B cell (primary cell): ENCODE data around the gene ABHD17B. TPM values are rescaled to one million over a fixed set of nuclear protein-coding genes. Genes with fewer than 3 reads are reported as not detected.

ENCODE experiments used
- ATAC-seq: fragments of 200-7000 bp; cut with Tn5 transposase; one replicate; pipeline ENCODE4 v1.10.0; 2021; ENCODE audit warnings: low read depth, mild to moderate bottlenecking, moderate number of reproducible peaks, moderate library complexity
- CTCF ChIA-PET: fragments of 350-600 bp; sonication (Branson Sonifier 250); formaldehyde crosslinking; loops from one replicate; lab custom pipeline; 2021; ENCODE audit warnings: antibody characterized with exemption, inconsistent platforms; lab: Charles Lee
- POLR2A ChIA-PET: fragments of 350-600 bp; sonication (Branson Sonifier 250); formaldehyde crosslinking; loops from one replicate; lab custom pipeline; 2021; ENCODE audit warnings: antibody characterized with exemption; lab: Charles Lee
- DNase-seq: peaks from one replicate; pipeline ENCODE4 v3.0.0; 2013
- H2AFZ ChIP-seq: 2 replicates; pipeline ENCODE4 v1.6.1; 2012; ENCODE audit warnings: mild to moderate bottlenecking, low read depth, low read length; ENCODE audit not compliant: insufficient read depth, poor library complexity, severe bottlenecking
- H3K27ac ChIP-seq, 2 donors: 1 replicate in 1 of 2; 2 replicates in 1 of 2; pipeline ENCODE4 v1.5.1; 2012 to 2013; ENCODE audit warnings: low read length in 2 of 2, mild to moderate bottlenecking in 2 of 2, moderate library complexity in 1 of 2
- H3K27me3 ChIP-seq, 4 experiments: fragments of 200-600 bp in 1 of 4; sonication (generic) in 1 of 4; replicated peaks in 1 of 4; 1 replicate in 2 of 4; 2 replicates in 2 of 4; pipeline versions ENCODE4 v1.6.1 to v1.7.0; 2013 to 2016; ENCODE audit warnings: low read length in 3 of 4, mild to moderate bottlenecking in 2 of 4, mixed read lengths in 1 of 4, moderate library complexity in 1 of 4; ENCODE audit not compliant: insufficient read depth in 4 of 4, control insufficient read depth in 3 of 4; ENCODE audit errors: control extremely low read depth in 1 of 4
- H3K36me3 ChIP-seq, 2 experiments: replicated peaks in 1 of 2; 1 replicate in 1 of 2; 2 replicates in 1 of 2; pipeline versions ENCODE4 v1.6.1 to v1.7.1; 2013; ENCODE audit warnings: low read length in 1 of 2; ENCODE audit not compliant: insufficient read depth in 2 of 2, control insufficient read depth in 1 of 2; ENCODE audit errors: control extremely low read depth in 1 of 2, extremely low read depth in 1 of 2
- H3K4me1 ChIP-seq, 2 donors: fragments of 200-600 bp in 1 of 2; sonication (generic) in 1 of 2; 1 replicate in 1 of 2; 2 replicates in 1 of 2; pipeline versions ENCODE4 v1.5.1 to v1.6.1; 2013 to 2017; ENCODE audit warnings: low read length in 2 of 2; ENCODE audit not compliant: control insufficient read depth in 2 of 2, insufficient read depth in 2 of 2
- H3K4me2 ChIP-seq: replicated peaks from 2 replicates; pipeline ENCODE3; 2012; ENCODE audit warnings: mild to moderate bottlenecking, low read depth, low read length; ENCODE audit not compliant: poor library complexity, severe bottlenecking
- H3K4me3 ChIP-seq, 5 experiments: fragments of 200-600 bp in 1 of 5; sonication (generic) in 1 of 5; 1 replicate in 3 of 5; 2 replicates in 2 of 5; pipeline versions ENCODE4 v1.5.1 to v1.7.0; 2011 to 2016; ENCODE audit warnings: low read length in 4 of 5, mild to moderate bottlenecking in 4 of 5, low read depth in 2 of 5, control low read depth in 1 of 5, moderate library complexity in 1 of 5; ENCODE audit not compliant: insufficient read depth in 1 of 5; ENCODE audit errors: control extremely low read depth in 1 of 5, extremely low read depth in 1 of 5
- H3K79me2 ChIP-seq: fragments of 200-600 bp; sonication (generic); one replicate; pipeline ENCODE4 v1.6.0; 2016; ENCODE audit warnings: low read length; ENCODE audit not compliant: control insufficient read depth, insufficient read depth
- H3K9ac ChIP-seq: fragments of 200-600 bp; sonication (generic); 2 replicates; pipeline ENCODE4 v1.6.1; 2017; ENCODE audit warnings: mild to moderate bottlenecking, low read length, moderate library complexity
- H3K9me3 ChIP-seq, 3 donors: one replicate each; pipeline versions ENCODE4 v1.6.1 to v1.7.1; 2013; ENCODE audit warnings: low read length in 2 of 3; ENCODE audit not compliant: control insufficient read depth in 2 of 3, insufficient read depth in 1 of 3; ENCODE audit errors: control extremely low read depth in 1 of 3
- H4K20me1 ChIP-seq: 2 replicates; pipeline ENCODE4 v1.6.0; 2012; ENCODE audit warnings: mild to moderate bottlenecking, low read length; ENCODE audit not compliant: insufficient read depth, control insufficient read depth, poor library complexity, severe bottlenecking
- H3K27ac Mint-ChIP-seq: one replicate; pipeline ENCODE4 v1.8.0; 2021; ENCODE audit warnings: mixed read lengths
- H3K27me3 Mint-ChIP-seq: one replicate; pipeline ENCODE4 v1.8.0; 2021; ENCODE audit warnings: mixed read lengths
- H3K4me1 Mint-ChIP-seq: one replicate; pipeline ENCODE4 v1.8.0; 2021; ENCODE audit warnings: mixed read lengths
- H3K4me3 Mint-ChIP-seq: one replicate; pipeline ENCODE4 v1.8.0; 2021; ENCODE audit warnings: mixed read lengths
- H3K9me3 Mint-ChIP-seq: one replicate; pipeline ENCODE4 v1.8.0; 2022; ENCODE audit warnings: mixed read lengths; ENCODE audit not compliant: insufficient read depth
- EZH2 ChIP-seq: IDR thresholded peaks from 2 replicates; pipeline ENCODE4 v1.6.1; 2012; ENCODE audit warnings: borderline replicate concordance, low read depth, mild to moderate bottlenecking, moderate library complexity, low read length; ENCODE audit not compliant: insufficient read depth, poor library complexity, severe bottlenecking
- intact Hi-C: fragments of 100-400 bp; cut with micrococcal nuclease; formaldehyde crosslinking; loops from one replicate; pipeline ENCODE4 v1.10.0; 2022
- polyA plus RNA-seq: library from polyadenylated mRNA; depleted of rRNA; stranded (reverse); fragments of >200 nt; gene quantifications from 2 replicates; pipeline ENCODE4 v1.2.3, GENCODE V29; 2012
- total RNA-seq, 2 donors: library from RNA; stranded (reverse); fragments of 120-200 nt in 1 of 2; gene quantifications; 1 replicate in 1 of 2; 2 replicates in 1 of 2; pipeline versions ENCODE4 v1.2.3 to v1.2.4, GENCODE V29; 2013 to 2022
- TF ChIP-seq, protein P1 (sequence below): fragments of 200-600 bp; IDR thresholded peaks from one replicate; pipeline ENCODE4 v1.8.0; 2022; ENCODE audit warnings: antibody characterized with exemption, mild to moderate bottlenecking

The ABHD17B gene
- total and polyA plus RNA-seq, 2 donors (not counting 1 experiment from before 2014, with no cell fraction given), result 11.3 to 24.4 TPM

DNA sequence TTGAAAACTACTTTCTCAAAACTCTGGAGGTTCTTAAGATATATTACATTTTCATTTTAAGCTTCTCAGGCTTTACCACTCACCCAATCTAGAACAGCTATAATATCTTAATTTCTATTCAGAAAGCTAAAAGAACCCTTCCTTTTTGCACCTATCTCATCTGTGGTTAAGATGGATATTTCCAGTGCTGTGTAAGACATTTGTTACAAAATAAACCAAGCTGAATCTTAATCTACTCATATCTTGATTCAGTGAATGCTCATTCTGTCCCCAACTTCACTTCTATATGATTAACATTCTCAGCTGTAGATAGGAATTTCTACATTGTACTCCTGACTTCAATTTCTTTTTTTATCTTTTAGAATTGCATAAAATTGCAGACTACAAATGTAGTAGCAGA is 15.0 kb downstream of the ABHD17B start:
- DNase-seq (no peak), ATAC-seq (no peak)
- Histone ChIP-seq H3K9ac (no peak overlapping the region), H3K36me3 (no peaks in the 10 kb centered on the region), H3K9me3 (no peaks in the 10 kb centered on the region), H3K4me1 (peaks cover 66 to 79% of the 10 kb centered on the region in 2 donors), H3K27me3 (no peaks in the 10 kb centered on the region), H3K27ac (peak overlapping the region in 1 of 2 donors; percentile 69), H2AFZ (no peak overlapping the region), H3K4me2 (peak overlapping the region; percentile 58), H3K4me3 (no peak overlapping the region), H3K79me2 (peaks cover 99% of the 10 kb centered on the region), H4K20me1 (peaks cover 7% of the 10 kb centered on the region)
- Mint-ChIP-seq H3K4me1 (peaks cover 76% of the 10 kb centered on the region), H3K9me3 (no peaks in the 10 kb centered on the region), H3K4me3 (no peak overlapping the region), H3K27ac (no peak overlapping the region), H3K27me3 (no peaks in the 10 kb centered on the region)
- TF ChIP-seq, protein P1, sequence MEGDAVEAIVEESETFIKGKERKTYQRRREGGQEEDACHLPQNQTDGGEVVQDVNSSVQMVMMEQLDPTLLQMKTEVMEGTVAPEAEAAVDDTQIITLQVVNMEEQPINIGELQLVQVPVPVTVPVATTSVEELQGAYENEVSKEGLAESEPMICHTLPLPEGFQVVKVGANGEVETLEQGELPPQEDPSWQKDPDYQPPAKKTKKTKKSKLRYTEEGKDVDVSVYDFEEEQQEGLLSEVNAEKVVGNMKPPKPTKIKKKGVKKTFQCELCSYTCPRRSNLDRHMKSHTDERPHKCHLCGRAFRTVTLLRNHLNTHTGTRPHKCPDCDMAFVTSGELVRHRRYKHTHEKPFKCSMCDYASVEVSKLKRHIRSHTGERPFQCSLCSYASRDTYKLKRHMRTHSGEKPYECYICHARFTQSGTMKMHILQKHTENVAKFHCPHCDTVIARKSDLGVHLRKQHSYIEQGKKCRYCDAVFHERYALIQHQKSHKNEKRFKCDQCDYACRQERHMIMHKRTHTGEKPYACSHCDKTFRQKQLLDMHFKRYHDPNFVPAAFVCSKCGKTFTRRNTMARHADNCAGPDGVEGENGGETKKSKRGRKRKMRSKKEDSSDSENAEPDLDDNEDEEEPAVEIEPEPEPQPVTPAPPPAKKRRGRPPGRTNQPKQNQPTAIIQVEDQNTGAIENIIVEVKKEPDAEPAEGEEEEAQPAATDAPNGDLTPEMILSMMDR, result no peak
- TF ChIP-seq EZH2, result no peak
- POLR2A ChIA-PET, result no interaction called here
- CTCF ChIA-PET, result interaction anchor here (0.7 to 1.5 kb wide), 4 partner anchors 9 to 113 kb away, joined by 3 to 5 read pairs (median 4); no protein-coding TSS in a partner anchor
- intact Hi-C loops, result loop anchor here (5.0 kb wide), 1 partner anchor 34 kb away; no protein-coding TSS in a partner anchor

DNA sequence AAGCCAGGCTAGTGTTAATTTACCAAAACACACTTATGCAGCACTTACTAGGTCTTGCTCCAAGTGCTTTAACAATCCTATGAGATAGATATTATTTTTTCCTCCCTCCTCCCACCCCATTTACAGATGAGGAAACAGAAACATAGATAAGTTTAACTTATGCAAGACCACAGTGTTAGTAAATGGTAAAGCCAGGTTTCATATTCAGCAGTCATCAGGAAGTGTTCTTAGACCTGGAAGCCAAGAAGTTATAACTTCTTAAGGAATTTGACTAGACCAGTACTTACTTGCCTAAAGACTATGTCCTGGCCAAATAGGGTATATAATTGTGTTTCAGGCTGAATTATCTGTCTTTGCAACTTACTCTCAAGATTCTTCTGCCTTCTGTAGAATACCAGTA is 15.9 kb downstream of the ABHD17B start:
- no peak for TF ChIP-seq EZH2
- TF ChIP-seq, protein P1, result no peak
- no peak for ATAC-seq
- Histone ChIP-seq H2AFZ (no peak overlapping the region), H3K9ac (no peak overlapping the region), H3K79me2 (peaks cover 100% of the 10 kb centered on the region), H4K20me1 (peaks cover 7% of the 10 kb centered on the region), H3K4me1 (peaks cover 59 to 73% of the 10 kb centered on the region in 2 donors), H3K36me3 (no peaks in the 10 kb centered on the region), H3K27me3 (no peaks in the 10 kb centered on the region), H3K4me3 (no peak overlapping the region), H3K9me3 (no peaks in the 10 kb centered on the region), H3K27ac (peak overlapping the region in 1 of 2 donors; percentile 5), H3K4me2 (peak overlapping the region; percentile 28)
- H3K27ac Mint-ChIP-seq, result peak overlapping the region; percentile 46
- no peaks in the 10 kb centered on the region for H3K9me3 Mint-ChIP-seq
- H3K4me3 Mint-ChIP-seq, result no peak overlapping the region
- H3K27me3 Mint-ChIP-seq, result no peaks in the 10 kb centered on the region
- H3K4me1 Mint-ChIP-seq, result peaks cover 76% of the 10 kb centered on the region
- no peak for DNase-seq
- ChIA-PET CTCF (interaction anchor here (1.5 kb wide), 1 partner anchor 112 kb away, joined by 4 read pairs; no protein-coding TSS in a partner anchor), POLR2A (no interaction called here)
- intact Hi-C loops, result loop anchor here (5.0 kb wide), 1 partner anchor 33 kb away; no protein-coding TSS in a partner anchor
